ENCODE measurements around the gene TERT. TPM values are rescaled to one million over a fixed set of nuclear protein-coding genes. Genes with fewer than 3 reads are reported as not detected.

The TERT gene
- total and polyA plus RNA-seq, 2 of the 4 experiments (the other 2 are of a cell fraction), result not detected

GRCh38 chr5:1288439-1289335, 6.2 kb downstream of the TERT start:
- in situ Hi-C loops (cut with MboI; ENCODE audit: low sequenced_read_pairs), result no loop called here
- Histone ChIP-seq H3K9me3 (ENCODE audit: control insufficient read depth, insufficient read depth, low read length) (peaks cover 3% of the 10 kb centered on the region; the same call in 1 of the 2 replicates), H3K9me1 (ENCODE audit: insufficient read depth, low read length) (no peaks in the 10 kb centered on the region), H3K4me3 (ENCODE audit: insufficient read depth, low read depth, low read length) (no peak overlapping the region), H2BK20ac (ENCODE audit: low read depth, low read length) (no peak overlapping the region), H3K18ac (ENCODE audit: low read depth, low read length) (no peak overlapping the region), H2BK120ac (ENCODE audit: low read depth, low read length) (no peak overlapping the region), H3K9ac (ENCODE audit: low read depth, low read length) (no peak overlapping the region), H2BK5ac (ENCODE audit: low read depth, low read length, poor library complexity, severe bottlenecking) (no peak overlapping the region), H3K56ac (ENCODE audit: extremely low read depth, insufficient read depth, low read length) (no peak overlapping the region), H2AK5ac (ENCODE audit: low read depth, low read length) (no peak overlapping the region), H4K91ac (ENCODE audit: insufficient read depth, low read depth, low read length) (no peak overlapping the region), H3K4me1 (ENCODE audit: control insufficient read depth, insufficient read depth, low read length) (no peaks in the 10 kb centered on the region), H2AFZ (replicated peaks; ENCODE audit: low read length, poor library complexity) (no peak overlapping the region), H3K27me3 (ENCODE audit: control insufficient read depth, insufficient read depth, low read length) (no peaks in the 10 kb centered on the region; the same call in 1 of the 2 replicates), H3K4ac (ENCODE audit: low read depth, low read length) (no peak overlapping the region), H3K79me1 (ENCODE audit: low read depth in 1 of 2, low read length in 2 of 2) (no peaks in the 10 kb centered on the region), H3K36me3 (ENCODE audit: control insufficient read depth, insufficient read depth, low read length) (no peaks in the 10 kb centered on the region), H2AK9ac (replicated peaks; ENCODE audit: low read depth, low read length, poor library complexity) (no peak overlapping the region), H4K5ac (ENCODE audit: low read depth, low read length) (no peak overlapping the region), H4K8ac (ENCODE audit: low read depth in 2 of 2, low read length in 2 of 2) (no peak overlapping the region), H3K27ac (ENCODE audit: insufficient read depth, low read length) (no peak overlapping the region), H4K20me1 (ENCODE audit: insufficient read depth, low read length) (no peaks in the 10 kb centered on the region), H2BK15ac (ENCODE audit: low read depth, low read length) (no peak overlapping the region), H3K23ac (ENCODE audit: low read depth, low read length) (no peak overlapping the region), H3K4me2 (ENCODE audit: low read depth, low read length) (no peak overlapping the region), H3K14ac (replicated peaks; ENCODE audit: low read depth, low read length) (no peak overlapping the region)
- no peak for DNase-seq
- no TSS peak for BruUV-seq (replicated peaks)
- CTCF ChIA-PET, result no interaction called here
- no peak for ATAC-seq (ENCODE audit: low read depth)
- no peak for TF ChIP-seq CHD1 (IDR thresholded peaks at IDR 0.05; ENCODE audit: low read depth, low read length)
- TF ChIP-seq RAD21 (IDR thresholded peaks at IDR 0.05; ENCODE audit: low read length), result no peak
- dilution Hi-C loops (cut with HindIII; ENCODE audit: low sequenced_read_pairs, unreplicated experiment), result no loop called here
- intact Hi-C loops (cut with micrococcal nuclease), result no loop called here
- WGBS, 2 experiments (ENCODE audit: extremely low coverage in 2 of 2, insufficient read length in 1 of 2), result 84% methylated on average over 10 of the region's 37 CpGs; no CpG with 5 or more reads in 1 of the 2 experiments
- POLR2A ChIA-PET (ENCODE audit: unreplicated experiment), result no interaction called here
